GM18873 (cell line): ENCODE data around the gene QSOX1.

ENCODE experiments used
- ATAC-seq: cut with Tn5 transposase; IDR thresholded peaks from one replicate; pipeline ENCODE4 v1.9.1; 2021; ENCODE audit warnings: mild to moderate bottlenecking, moderate library complexity, moderate number of reproducible peaks; ENCODE audit not compliant: unreplicated experiment, low FRiP score

QSOX1 gene

GRCh38 chr1:180206581-180206980 is 51.9 kb downstream of the QSOX1 start:
- ATAC-seq: no peak

- ATAC-seq: no peak
Observed at GRCh38 chr1:180208264-180208663, 53.6 kb downstream of the QSOX1 start.

- ATAC-seq: no peak
Observed at GRCh38 chr1:180210008-180210620, 55.4 kb downstream of the QSOX1 start.

- ATAC-seq: no peak
Observed at GRCh38 chr1:180211156-180211859, 56.6 kb downstream of the QSOX1 start.

GRCh38 chr1:180211860-180212229 is 57.2 kb downstream of the QSOX1 start:
- no peak for ATAC-seq

GRCh38 chr1:180213401-180214170 is 58.9 kb downstream of the QSOX1 start:
- peak; percentile 58 for ATAC-seq

GRCh38 chr1:180215856-180216625 is 61.4 kb downstream of the QSOX1 start:
- ATAC-seq: no peak

GRCh38 chr1:180217006-180217405 is 62.3 kb downstream of the QSOX1 start:
- ATAC-seq: no peak

- no peak for ATAC-seq
Observed at GRCh38 chr1:180218806-180219765, 64.4 kb downstream of the QSOX1 start.

- no peak for ATAC-seq
Observed at GRCh38 chr1:180219776-180220175, 65.1 kb downstream of the QSOX1 start.

- ATAC-seq: no peak
Observed at GRCh38 chr1:180221462-180221861, 66.8 kb downstream of the QSOX1 start.

GRCh38 chr1:180224902-180225301 is 70.2 kb downstream of the QSOX1 start:
- ATAC-seq: no peak

- no peak for ATAC-seq
Observed at GRCh38 chr1:180225403-180225802, 70.7 kb downstream of the QSOX1 start.

- ATAC-seq: no peak
Observed at GRCh38 chr1:180227861-180228647, 73.4 kb downstream of the QSOX1 start.

- no peak for ATAC-seq
Observed at GRCh38 chr1:180228648-180229482, 74.2 kb downstream of the QSOX1 start.

GRCh38 chr1:180229483-180230415 is 75.1 kb downstream of the QSOX1 start, which contains the start of gene LHX4:
Gene LHX4 (plus strand): TSS chr1:180230264. CDS start chr1:180230530, 266 bp downstream.
- ATAC-seq: no peak

- ATAC-seq: no peak
Observed at GRCh38 chr1:180230416-180230790, 75.7 kb downstream of the QSOX1 start.
